Hepatocyte (in vitro differentiated cells): Measurements from ENCODE around the gene MYRF. TPM values are rescaled to one million over a fixed set of nuclear protein-coding genes. Genes with fewer than 3 reads are reported as not detected.

Source experiments
- DNase-seq: peaks from one replicate; pipeline ENCODE4 v3.0.0-alpha.2; 2016; ENCODE audit warnings: low spot score
- H2AFZ ChIP-seq: fragments of 200-600 bp; sonication (generic); 2 replicates; pipeline ENCODE4 v1.6.0; 2016; ENCODE audit warnings: antibody characterized with exemption, mild to moderate bottlenecking
- H3K27ac ChIP-seq: fragments of 200-600 bp; sonication (generic); 2 replicates; pipeline ENCODE4 v1.5.1; 2016; ENCODE audit warnings: mild to moderate bottlenecking
- H3K27me3 ChIP-seq: fragments of 200-600 bp; sonication (generic); 2 replicates; pipeline ENCODE4 v1.6.1; 2016
- H3K36me3 ChIP-seq: fragments of 200-600 bp; sonication (generic); replicated peaks from 2 replicates; pipeline ENCODE4 v1.5.1; 2016; ENCODE audit warnings: low read depth; ENCODE audit not compliant: insufficient read depth
- H3K4me1 ChIP-seq: fragments of 200-600 bp; sonication (generic); 2 replicates; pipeline ENCODE4 v1.5.1; 2016; ENCODE audit warnings: mild to moderate bottlenecking, moderate library complexity; ENCODE audit not compliant: insufficient read depth
- H3K4me2 ChIP-seq: fragments of 200-600 bp; sonication (generic); 2 replicates; pipeline ENCODE4 v1.6.0; 2016
- H3K4me3 ChIP-seq: fragments of 200-600 bp; sonication (generic); 2 replicates; pipeline ENCODE4 v1.5.1; 2016; ENCODE audit warnings: mild to moderate bottlenecking
- H3K79me2 ChIP-seq: fragments of 200-600 bp; sonication (generic); 2 replicates; pipeline ENCODE4 v1.6.0; 2017; ENCODE audit warnings: mild to moderate bottlenecking
- H3K9me2 ChIP-seq: fragments of 200-600 bp; sonication (generic); replicated peaks from 2 replicates; pipeline ENCODE4 v1.6.0; 2017; ENCODE audit warnings: mild to moderate bottlenecking; ENCODE audit not compliant: insufficient read depth
- H3K9me3 ChIP-seq: fragments of 200-600 bp; sonication (generic); 2 replicates; pipeline ENCODE4 v1.5.1; 2016; ENCODE audit warnings: low read depth, mild to moderate bottlenecking
- H4K20me1 ChIP-seq: fragments of 200-600 bp; sonication (generic); 2 replicates; pipeline ENCODE4 v1.6.0; 2016; ENCODE audit warnings: mild to moderate bottlenecking; ENCODE audit not compliant: insufficient read depth, poor library complexity, severe bottlenecking
- EZH2 ChIP-seq: fragments of 200-600 bp; sonication (generic); IDR thresholded peaks from 2 replicates; pipeline ENCODE4 v1.6.1; 2016; ENCODE audit warnings: antibody characterized with exemption, mild to moderate bottlenecking, borderline replicate concordance
- EZH2phosphoT487 ChIP-seq: fragments of 200-600 bp; sonication (generic); IDR thresholded peaks from one replicate; pipeline ENCODE4 v1.6.1; 2018; ENCODE audit warnings: antibody characterized with exemption, mild to moderate bottlenecking, low read depth, moderate library complexity; ENCODE audit not compliant: unreplicated experiment, severe bottlenecking
- WGBS: methylation state at CpG from one replicate; pipeline ENCODE4 v1.1.6; 2016; ENCODE audit warnings: low lambda C conversion rate; ENCODE audit errors: missing lambda C conversion rate; 5-methylcytosine and 5-hydroxymethylcytosine counted together
- polyA plus RNA-seq: library from polyadenylated mRNA; unstranded; fragments of >200 nt; fragmentation: Nextera tagmentation; extraction: Ambion mirVana; gene quantifications from 2 replicates; pipeline ENCODE4 v1.2.1, GENCODE V29; 2016
- total RNA-seq: library from RNA; depleted of rRNA; stranded (reverse); fragments of >200 nt; gene quantifications from 2 replicates; pipeline ENCODE4 v1.2.3, GENCODE V29; 2014
- TF ChIP-seq, protein P1 (sequence below): fragments of 200-600 bp; sonication (generic); IDR thresholded peaks from 2 replicates; pipeline ENCODE4 v1.5.1; 2016; ENCODE audit warnings: antibody characterized with exemption, mild to moderate bottlenecking; ENCODE audit not compliant: poor library complexity

Gene MYRF
- total and polyA plus RNA-seq, 2 experiments from 2014 or later, result 57.3 to 96.7 TPM

DNA sequence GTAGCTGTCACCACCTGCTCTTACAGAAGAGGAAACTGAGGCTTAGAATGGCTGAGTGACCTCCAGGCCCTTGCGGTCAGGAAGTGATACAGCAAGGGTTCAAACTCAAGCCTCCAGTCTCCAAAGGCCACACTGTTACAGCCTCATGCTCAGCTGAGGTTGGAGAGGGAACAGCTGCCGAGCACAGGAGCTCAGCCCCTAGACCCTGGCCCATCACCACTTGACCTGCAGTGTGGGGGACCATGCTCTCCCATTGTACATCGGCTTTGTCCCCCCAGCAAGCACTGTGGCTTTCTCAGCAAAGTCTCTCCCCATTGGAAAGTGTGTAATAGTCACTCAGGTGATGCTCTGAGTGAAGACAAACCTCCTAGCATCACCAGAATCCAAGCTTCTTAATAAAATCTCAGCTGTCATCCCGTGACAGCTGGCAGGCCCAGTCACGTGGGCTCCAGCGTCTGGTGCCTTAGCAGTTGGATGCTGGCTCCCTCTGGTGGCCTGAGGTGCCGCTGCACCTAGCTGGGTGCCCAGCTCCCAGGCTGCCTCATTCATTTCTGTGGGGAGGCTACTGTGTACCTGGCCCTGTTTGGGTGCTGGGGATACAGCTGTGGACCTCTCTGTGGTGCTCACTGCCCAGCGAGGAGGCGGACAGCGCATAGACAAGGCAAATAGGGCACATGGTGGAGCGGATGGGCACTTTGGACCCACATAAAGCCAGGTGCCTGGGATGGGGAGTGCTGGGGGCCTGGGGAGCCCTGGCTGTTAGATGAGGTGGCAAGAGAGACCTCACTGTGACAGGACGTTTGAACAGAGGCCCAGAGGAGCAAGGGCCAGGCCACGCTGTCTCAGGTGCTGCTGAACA lies 19.1 kb upstream of the MYRF start:
- Histone ChIP-seq H3K4me2 (no peak overlapping the region), H3K36me3 (no peaks in the 10 kb centered on the region), H3K27ac (no peak overlapping the region), H3K4me3 (no peak overlapping the region), H3K4me1 (no peaks in the 10 kb centered on the region), H3K27me3 (no peaks in the 10 kb centered on the region), H3K9me3 (no peaks in the 10 kb centered on the region), H3K79me2 (no peaks in the 10 kb centered on the region), H4K20me1 (no peaks in the 10 kb centered on the region), H2AFZ (no peak overlapping the region), H3K9me2 (no peaks in the 10 kb centered on the region)
- WGBS, result 31% methylated on average over 13 of the region's 13 CpGs
- peak; percentile 96 for DNase-seq
- no peak for TF ChIP-seq EZH2
- TF ChIP-seq, protein P1, sequence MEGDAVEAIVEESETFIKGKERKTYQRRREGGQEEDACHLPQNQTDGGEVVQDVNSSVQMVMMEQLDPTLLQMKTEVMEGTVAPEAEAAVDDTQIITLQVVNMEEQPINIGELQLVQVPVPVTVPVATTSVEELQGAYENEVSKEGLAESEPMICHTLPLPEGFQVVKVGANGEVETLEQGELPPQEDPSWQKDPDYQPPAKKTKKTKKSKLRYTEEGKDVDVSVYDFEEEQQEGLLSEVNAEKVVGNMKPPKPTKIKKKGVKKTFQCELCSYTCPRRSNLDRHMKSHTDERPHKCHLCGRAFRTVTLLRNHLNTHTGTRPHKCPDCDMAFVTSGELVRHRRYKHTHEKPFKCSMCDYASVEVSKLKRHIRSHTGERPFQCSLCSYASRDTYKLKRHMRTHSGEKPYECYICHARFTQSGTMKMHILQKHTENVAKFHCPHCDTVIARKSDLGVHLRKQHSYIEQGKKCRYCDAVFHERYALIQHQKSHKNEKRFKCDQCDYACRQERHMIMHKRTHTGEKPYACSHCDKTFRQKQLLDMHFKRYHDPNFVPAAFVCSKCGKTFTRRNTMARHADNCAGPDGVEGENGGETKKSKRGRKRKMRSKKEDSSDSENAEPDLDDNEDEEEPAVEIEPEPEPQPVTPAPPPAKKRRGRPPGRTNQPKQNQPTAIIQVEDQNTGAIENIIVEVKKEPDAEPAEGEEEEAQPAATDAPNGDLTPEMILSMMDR, result peak; percentile 99

DNA sequence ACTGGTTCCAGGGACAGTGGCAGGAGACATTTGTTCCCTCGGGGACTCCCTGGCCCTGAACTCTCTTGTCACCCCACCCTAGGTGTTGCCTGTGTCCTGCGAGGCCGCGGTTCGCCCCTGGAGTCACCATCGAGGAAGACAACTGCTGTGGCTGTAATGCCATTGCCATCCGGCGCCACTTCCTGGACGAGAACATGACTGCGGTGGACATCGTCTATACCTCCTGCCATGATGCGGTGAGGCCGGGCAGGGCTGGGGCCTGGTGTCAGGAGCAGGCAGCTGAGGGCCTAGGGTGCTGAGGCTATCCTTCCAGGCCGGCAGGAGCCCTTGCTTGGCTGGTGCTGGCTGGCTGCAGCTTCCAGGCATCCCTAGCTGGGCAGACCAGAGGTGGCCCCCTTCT lies 17.7 kb upstream of the MYRF start:
- no peak overlapping the region for H3K4me2 ChIP-seq
- no peaks in the 10 kb centered on the region for H3K36me3 ChIP-seq
- no peak overlapping the region for H3K27ac ChIP-seq
- no peaks in the 10 kb centered on the region for H3K27me3 ChIP-seq
- WGBS, result 98% methylated on average over 14 of the region's 14 CpGs
- TF ChIP-seq EZH2phosphoT487 (no peak), EZH2 (no peak)
- TF ChIP-seq, protein P1, result no peak
- no peaks in the 10 kb centered on the region for H3K9me2 ChIP-seq
- DNase-seq, result no peak
- no peaks in the 10 kb centered on the region for H3K9me3 ChIP-seq
- H4K20me1 ChIP-seq, result no peaks in the 10 kb centered on the region
- H2AFZ ChIP-seq, result no peak overlapping the region
- no peaks in the 10 kb centered on the region for H3K4me1 ChIP-seq
- no peak overlapping the region for H3K4me3 ChIP-seq
- H3K79me2 ChIP-seq, result no peaks in the 10 kb centered on the region

DNA sequence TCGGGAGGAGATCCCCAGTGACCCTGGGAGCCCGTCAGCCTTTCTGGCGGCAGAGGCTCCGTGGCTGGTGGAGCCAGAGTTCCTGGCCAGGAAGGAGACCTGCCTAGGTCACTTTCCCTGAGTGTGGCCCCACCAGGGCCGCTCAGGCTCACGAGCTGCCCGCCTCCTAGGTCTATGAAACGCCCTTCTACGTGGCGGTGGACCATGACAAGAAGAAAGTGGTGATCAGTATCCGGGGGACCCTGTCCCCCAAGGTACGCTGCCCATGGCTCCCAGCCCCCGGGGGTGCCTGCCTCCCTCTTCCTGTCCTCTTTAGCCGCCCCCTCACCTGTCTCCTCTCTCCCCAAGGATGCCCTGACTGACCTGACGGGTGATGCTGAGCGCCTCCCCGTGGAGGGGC lies 17.0 kb upstream of the MYRF start:
- TF ChIP-seq EZH2 (no peak), EZH2phosphoT487 (no peak)
- TF ChIP-seq, protein P1, result no peak

More for the DNA sequence above, 17.0 kb upstream of the MYRF start:
- no peak overlapping the region for H3K27ac ChIP-seq
- H4K20me1 ChIP-seq, result no peaks in the 10 kb centered on the region
- DNase-seq, result no peak
- no peak overlapping the region for H3K4me3 ChIP-seq
- 93% methylated on average over 17 of the region's 17 CpGs for WGBS
- H3K79me2 ChIP-seq, result no peaks in the 10 kb centered on the region
- no peaks in the 10 kb centered on the region for H3K36me3 ChIP-seq
- H3K4me2 ChIP-seq, result no peak overlapping the region
- H2AFZ ChIP-seq, result no peak overlapping the region
- H3K9me2 ChIP-seq, result no peaks in the 10 kb centered on the region
- H3K9me3 ChIP-seq, result no peaks in the 10 kb centered on the region
- no peaks in the 10 kb centered on the region for H3K4me1 ChIP-seq
- H3K27me3 ChIP-seq, result no peaks in the 10 kb centered on the region
